Chondrocyte (in vitro differentiated cells): Measurements from ENCODE around the gene URAD. TPM values are rescaled to one million over a fixed set of nuclear protein-coding genes. Genes with fewer than 3 reads are reported as not detected.

Experiments
- DNase-seq: peaks from one replicate; pipeline ENCODE4 v3.0.0; 2021; ENCODE audit warnings: mixed read lengths, low spot score
- H3K27ac Mint-ChIP-seq: one replicate; pipeline ENCODE4 v1.8.0; 2021; ENCODE audit warnings: mild to moderate bottlenecking, moderate library complexity, mixed read lengths; ENCODE audit not compliant: unreplicated experiment
- H3K27me3 Mint-ChIP-seq: 2 replicates; pipeline ENCODE4 v1.8.0; 2021; ENCODE audit warnings: low read depth, mixed read lengths
- H3K36me3 Mint-ChIP-seq: 2 replicates; pipeline ENCODE4 v1.8.0; 2021; ENCODE audit warnings: low read depth, mixed read lengths
- H3K4me1 Mint-ChIP-seq: 2 replicates; pipeline ENCODE4 v1.8.0; 2021; ENCODE audit warnings: low read depth, mild to moderate bottlenecking, mixed read lengths
- H3K4me3 Mint-ChIP-seq: one replicate; pipeline ENCODE4 v1.8.0; 2021; ENCODE audit warnings: mild to moderate bottlenecking, moderate library complexity, mixed read lengths; ENCODE audit not compliant: unreplicated experiment
- H3K9me3 Mint-ChIP-seq: 2 replicates; pipeline ENCODE4 v1.8.0; 2021; ENCODE audit warnings: low read depth, mixed read lengths
- total RNA-seq: library from RNA; stranded (reverse); gene quantifications from 3 replicates; pipeline ENCODE4 v1.2.1, GENCODE V29; 2021
- TF ChIP-seq, protein P1 (sequence below): fragments of 200-600 bp; sonication (generic); IDR thresholded peaks from 2 replicates; pipeline ENCODE4 v1.5.0; 2021; ENCODE audit warnings: antibody characterized with exemption, mild to moderate bottlenecking, moderate library complexity

The URAD gene
- total RNA-seq, 1 donor from 2014 or later: not detected

DNA sequence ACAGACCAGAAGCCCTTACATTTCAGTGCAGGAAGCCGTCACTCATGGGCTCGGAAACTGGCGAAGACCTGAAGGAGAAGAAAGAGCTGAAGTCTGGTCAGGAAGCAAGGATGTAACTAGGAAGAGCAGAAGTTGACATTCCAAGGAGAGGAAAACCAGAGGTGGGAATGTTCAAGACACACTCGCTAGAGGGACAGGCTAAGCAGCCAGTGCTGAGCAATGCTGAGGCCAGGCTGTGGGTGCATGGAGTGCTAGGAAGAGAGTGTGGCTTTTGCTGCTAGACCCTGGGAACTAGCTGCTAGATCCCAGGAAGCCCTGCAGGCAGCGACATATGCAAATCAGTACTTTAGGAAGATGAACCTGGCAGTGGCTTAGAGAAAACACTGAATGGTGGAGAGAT lies 12.1 kb upstream of the URAD start:
- Mint-ChIP-seq H3K4me1 (peaks cover 5% of the 10 kb centered on the region), H3K27ac (no peak overlapping the region), H3K4me3 (no peak overlapping the region), H3K9me3 (no peaks in the 10 kb centered on the region), H3K27me3 (peaks cover 6% of the 10 kb centered on the region), H3K36me3 (no peaks in the 10 kb centered on the region)
- TF ChIP-seq, protein P1, sequence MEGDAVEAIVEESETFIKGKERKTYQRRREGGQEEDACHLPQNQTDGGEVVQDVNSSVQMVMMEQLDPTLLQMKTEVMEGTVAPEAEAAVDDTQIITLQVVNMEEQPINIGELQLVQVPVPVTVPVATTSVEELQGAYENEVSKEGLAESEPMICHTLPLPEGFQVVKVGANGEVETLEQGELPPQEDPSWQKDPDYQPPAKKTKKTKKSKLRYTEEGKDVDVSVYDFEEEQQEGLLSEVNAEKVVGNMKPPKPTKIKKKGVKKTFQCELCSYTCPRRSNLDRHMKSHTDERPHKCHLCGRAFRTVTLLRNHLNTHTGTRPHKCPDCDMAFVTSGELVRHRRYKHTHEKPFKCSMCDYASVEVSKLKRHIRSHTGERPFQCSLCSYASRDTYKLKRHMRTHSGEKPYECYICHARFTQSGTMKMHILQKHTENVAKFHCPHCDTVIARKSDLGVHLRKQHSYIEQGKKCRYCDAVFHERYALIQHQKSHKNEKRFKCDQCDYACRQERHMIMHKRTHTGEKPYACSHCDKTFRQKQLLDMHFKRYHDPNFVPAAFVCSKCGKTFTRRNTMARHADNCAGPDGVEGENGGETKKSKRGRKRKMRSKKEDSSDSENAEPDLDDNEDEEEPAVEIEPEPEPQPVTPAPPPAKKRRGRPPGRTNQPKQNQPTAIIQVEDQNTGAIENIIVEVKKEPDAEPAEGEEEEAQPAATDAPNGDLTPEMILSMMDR: no peak
- no peak for DNase-seq

DNA sequence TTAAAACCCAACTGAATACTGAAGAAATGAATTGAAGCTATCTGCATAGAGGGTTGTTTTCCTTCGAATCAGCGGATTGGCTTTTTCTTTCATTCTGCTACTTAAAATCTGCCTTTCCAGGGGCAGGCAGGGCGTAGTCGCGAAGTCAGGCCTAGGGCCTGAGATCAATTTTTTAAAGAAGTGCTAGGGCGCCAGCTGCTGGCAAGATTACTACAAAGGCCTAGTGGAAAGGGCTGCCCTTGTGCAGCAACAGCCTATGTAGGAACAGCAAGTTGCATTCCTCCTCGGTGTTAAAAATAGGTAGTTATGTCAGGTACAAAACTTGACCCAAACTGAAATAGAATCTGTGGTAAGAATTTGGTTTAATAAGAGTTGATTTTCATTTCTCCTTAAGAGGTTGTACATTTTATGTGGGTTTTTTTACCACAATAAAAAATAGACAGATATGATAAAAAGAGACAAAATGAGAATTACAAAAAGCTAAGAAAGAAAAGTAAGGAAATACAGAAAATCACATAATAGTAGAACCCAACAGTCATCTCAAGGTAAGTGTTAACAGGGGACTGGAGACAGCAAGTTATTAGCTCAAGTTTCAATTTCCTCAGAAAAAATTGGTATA lies 9.5 kb upstream of the URAD start:
- no peak for DNase-seq
- Mint-ChIP-seq H3K27me3 (peaks cover 13% of the 10 kb centered on the region), H3K36me3 (no peaks in the 10 kb centered on the region), H3K4me1 (peaks cover 5% of the 10 kb centered on the region), H3K9me3 (no peaks in the 10 kb centered on the region), H3K27ac (no peak overlapping the region), H3K4me3 (no peak overlapping the region)
- TF ChIP-seq, protein P1: peak; percentile 76

- TF ChIP-seq, protein P1: no peak
- no peaks in the 10 kb centered on the region for H3K36me3 Mint-ChIP-seq
- H3K9me3 Mint-ChIP-seq: no peaks in the 10 kb centered on the region
- H3K27ac Mint-ChIP-seq: no peak overlapping the region
- no peak for DNase-seq
- H3K4me3 Mint-ChIP-seq: no peak overlapping the region
- H3K27me3 Mint-ChIP-seq: peaks cover 40% of the 10 kb centered on the region
- H3K4me1 Mint-ChIP-seq: no peaks in the 10 kb centered on the region
These were observed 3.4 kb upstream of the URAD start for GRCh38 chr13:27991881-27992280.

DNA sequence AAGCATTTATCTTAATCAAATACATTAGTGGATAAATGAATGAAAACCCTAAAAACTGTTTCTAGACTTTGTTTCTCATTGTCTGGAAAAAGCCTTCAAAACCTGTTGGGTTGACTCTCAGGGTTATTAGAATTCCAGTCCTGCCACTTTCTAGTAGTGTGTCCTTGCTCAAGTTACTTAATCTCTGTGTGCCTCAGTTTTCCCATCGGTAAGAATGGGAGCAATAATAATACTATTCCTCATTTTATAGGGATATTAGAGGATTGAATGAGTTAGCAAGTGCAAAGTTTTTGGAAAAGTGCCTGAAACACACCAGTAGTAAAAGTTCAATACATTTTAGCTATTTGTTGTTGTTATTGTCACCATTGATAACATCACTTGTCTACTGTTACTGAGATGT lies 2.9 kb downstream of the URAD start:
- Mint-ChIP-seq H3K9me3 (no peaks in the 10 kb centered on the region), H3K4me3 (no peak overlapping the region), H3K27me3 (peaks cover 80% of the 10 kb centered on the region)

DNA sequence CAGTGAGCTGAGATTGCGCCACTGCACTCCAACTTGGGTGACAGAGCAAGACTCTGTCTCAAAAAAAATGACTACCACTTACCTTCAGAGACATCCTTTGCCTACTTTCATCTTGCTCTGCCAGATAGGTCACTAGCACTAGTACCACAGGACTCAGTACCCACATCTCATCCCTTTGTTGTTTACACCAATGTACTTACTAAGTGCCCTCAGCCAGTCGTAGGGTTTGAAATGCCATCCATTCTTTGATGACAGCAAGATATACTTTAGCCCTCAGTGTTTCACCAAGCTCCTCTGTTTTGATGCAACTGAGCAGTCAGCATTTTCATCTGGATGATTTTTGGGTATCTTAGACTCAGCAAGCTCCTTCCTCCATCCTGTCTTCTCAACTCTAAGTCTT lies 6.1 kb downstream of the URAD start:
- no peaks in the 10 kb centered on the region for H3K36me3 Mint-ChIP-seq
- H3K4me1 Mint-ChIP-seq: peaks cover 5% of the 10 kb centered on the region
- no peak overlapping the region for H3K27ac Mint-ChIP-seq
- H3K27me3 Mint-ChIP-seq: peaks cover 79% of the 10 kb centered on the region
- TF ChIP-seq, protein P1: no peak
- H3K4me3 Mint-ChIP-seq: no peak overlapping the region
- H3K9me3 Mint-ChIP-seq: no peaks in the 10 kb centered on the region
- no peak for DNase-seq

More for the DNA sequence above, 2.9 kb downstream of the URAD start:
- H3K36me3 Mint-ChIP-seq: no peaks in the 10 kb centered on the region
- peaks cover 2% of the 10 kb centered on the region for H3K4me1 Mint-ChIP-seq
- no peak for DNase-seq
- no peak overlapping the region for H3K27ac Mint-ChIP-seq
- TF ChIP-seq, protein P1: no peak
